CD14-positive monocyte (primary cell): ENCODE data around the gene TES. TPM values are rescaled to one million over a fixed set of nuclear protein-coding genes. Genes with fewer than 3 reads are reported as not detected.
A peak's percentile ranks its signal among the peaks of the same experiment; 100 is the strongest.

Source experiments
- DNase-seq, 3 donors: peaks; one replicate each; pipeline ENCODE4 v3.0.0-alpha.2; 2011 to 2022
- H2AFZ ChIP-seq: 2 replicates; pipeline ENCODE4 v1.6.0; 2012; ENCODE audit warnings: mild to moderate bottlenecking, low read depth, low read length, inconsistent platforms; ENCODE audit not compliant: insufficient read depth, poor library complexity, severe bottlenecking
- H3K27ac ChIP-seq, 2 donors: 1 replicate in 1 of 2; 2 replicates in 1 of 2; pipeline ENCODE4 v1.5.1; 2012 to 2013; ENCODE audit warnings: low read length in 2 of 2, control low read depth in 1 of 2, inconsistent platforms in 1 of 2, low read depth in 1 of 2, mild to moderate bottlenecking in 1 of 2
- H3K27me3 ChIP-seq, 2 donors: one replicate each; pipeline versions ENCODE4 v1.6.0 to v1.6.1; 2011 to 2013; ENCODE audit warnings: low read length in 2 of 2; ENCODE audit not compliant: control insufficient read depth in 2 of 2, insufficient read depth in 2 of 2
- H3K36me3 ChIP-seq, 2 donors: replicated peaks in 1 of 2; 1 replicate in 1 of 2; 2 replicates in 1 of 2; pipeline versions ENCODE4 v1.5.1 to v1.6.1; 2012 to 2013; ENCODE audit warnings: low read length in 2 of 2, control low read depth in 1 of 2, inconsistent platforms in 1 of 2, mild to moderate bottlenecking in 1 of 2; ENCODE audit not compliant: insufficient read depth in 2 of 2, control insufficient read depth in 1 of 2
- H3K4me1 ChIP-seq, 2 donors: 1 replicate in 1 of 2; 2 replicates in 1 of 2; pipeline versions ENCODE4 v1.5.1 to v1.6.1; 2012 to 2013; ENCODE audit warnings: low read length in 2 of 2, control low read depth in 1 of 2, inconsistent platforms in 1 of 2, mild to moderate bottlenecking in 1 of 2, moderate library complexity in 1 of 2; ENCODE audit not compliant: insufficient read depth in 2 of 2, control insufficient read depth in 1 of 2
- H3K4me2 ChIP-seq: replicated peaks from 2 replicates; pipeline ENCODE3; 2012; ENCODE audit warnings: low read length, moderate library complexity, mild to moderate bottlenecking; ENCODE audit not compliant: poor library complexity, severe bottlenecking; ENCODE audit errors: extremely low read depth
- H3K4me3 ChIP-seq, 3 experiments: fragments of 200-600 bp in 1 of 3; sonication (generic) in 1 of 3; replicated peaks in 1 of 3; 1 replicate in 2 of 3; 2 replicates in 1 of 3; pipeline ENCODE4 v1.5.1; 2011 to 2013; ENCODE audit warnings: low read length in 3 of 3, mild to moderate bottlenecking in 3 of 3, control low read depth in 2 of 3, low read depth in 2 of 3, inconsistent platforms in 1 of 3, moderate library complexity in 1 of 3
- H3K79me2 ChIP-seq: 2 replicates; pipeline ENCODE4 v1.6.0; 2012; ENCODE audit warnings: mild to moderate bottlenecking, control low read depth, inconsistent platforms, low read length, moderate library complexity; ENCODE audit not compliant: insufficient read depth
- H3K9ac ChIP-seq: 2 replicates; pipeline ENCODE4 v1.6.0; 2017; ENCODE audit warnings: low read length, mild to moderate bottlenecking; ENCODE audit not compliant: insufficient read depth, poor library complexity, severe bottlenecking
- H3K9me3 ChIP-seq, 2 donors: replicated peaks in 1 of 2; 1 replicate in 1 of 2; 2 replicates in 1 of 2; pipeline versions ENCODE4 v1.5.1 to v1.6.1; 2012 to 2013; ENCODE audit warnings: low read length in 2 of 2, control low read depth in 1 of 2; ENCODE audit not compliant: control insufficient read depth in 1 of 2, insufficient read depth in 1 of 2
- H4K20me1 ChIP-seq: 2 replicates; pipeline ENCODE4 v1.6.0; 2012; ENCODE audit warnings: mild to moderate bottlenecking, low read length, control low read depth, moderate library complexity; ENCODE audit not compliant: insufficient read depth
- H3K27ac Mint-ChIP-seq, 7 donors: one replicate each; pipeline ENCODE4 v1.8.0; 2020; ENCODE audit warnings: mild to moderate bottlenecking in 7 of 7, mixed read lengths in 7 of 7, moderate library complexity in 6 of 7, inconsistent platforms in 2 of 7
- H3K27me3 Mint-ChIP-seq, 3 donors: one replicate each; pipeline ENCODE4 v1.8.0; 2021 to 2022; ENCODE audit warnings: low read depth in 3 of 3, mild to moderate bottlenecking in 3 of 3, mixed read lengths in 3 of 3, moderate library complexity in 3 of 3, inconsistent platforms in 1 of 3
- H3K36me3 Mint-ChIP-seq, 2 donors: one replicate each; pipeline ENCODE4 v1.8.0; 2020; ENCODE audit warnings: mixed read lengths in 2 of 2, inconsistent platforms in 1 of 2, mild to moderate bottlenecking in 1 of 2
- H3K4me1 Mint-ChIP-seq: one replicate; pipeline ENCODE4 v1.8.0; 2020; ENCODE audit warnings: mild to moderate bottlenecking, mixed read lengths
- H3K4me3 Mint-ChIP-seq, 2 donors: one replicate each; pipeline ENCODE4 v1.8.0; 2020; ENCODE audit warnings: mild to moderate bottlenecking in 2 of 2, mixed read lengths in 2 of 2, moderate library complexity in 1 of 2
- H3K9me3 Mint-ChIP-seq, 7 donors: one replicate each; pipeline ENCODE4 v1.8.0; 2020 to 2022; ENCODE audit warnings: mixed read lengths in 7 of 7, mild to moderate bottlenecking in 6 of 7, moderate library complexity in 6 of 7, inconsistent platforms in 2 of 7
- WGBS: methylation state at CpG from one replicate; pipeline ENCODE4 v1.1.5; 2013; ENCODE audit warnings: missing lambda C conversion rate; ENCODE audit not compliant: insufficient coverage; 5-methylcytosine and 5-hydroxymethylcytosine counted together
- intact Hi-C, 2 donors: fragments of 100-400 bp; cut with micrococcal nuclease; formaldehyde crosslinking; loops; one replicate each; pipeline versions ENCODE4 v1.15.0 to v1.15.1; 2023
- polyA plus RNA-seq, 3 donors: library from polyadenylated mRNA; depleted of rRNA in 1 of 3; unstranded in 2 of 3; stranded (reverse) in 1 of 3; fragments of 300-500 nt in 2 of 3; fragments of >200 nt in 1 of 3; fragmentation: Illumina TruSeq in 2 of 3; gene quantifications; 1 replicate in 2 of 3; 2 replicates in 1 of 3; pipeline ENCODE4 v1.2.3, GENCODE V29; 2012 to 2021
- TF ChIP-seq, protein P1 (sequence below): fragments of 200-600 bp; IDR thresholded peaks from one replicate; pipeline ENCODE4 v1.8.0; 2022; ENCODE audit warnings: antibody characterized with exemption, mild to moderate bottlenecking

The TES gene
- polyA plus RNA-seq, 3 donors = 61.7 to 104 (median 89.0) TPM

- peaks cover 50% of the 10 kb centered on the region for H3K4me1 Mint-ChIP-seq
- H3K79me2 ChIP-seq = peaks cover 66% of the 10 kb centered on the region
These were observed 1.7 kb downstream of the TES start for GRCh38 chr7:116211913-116212596.

DNA sequence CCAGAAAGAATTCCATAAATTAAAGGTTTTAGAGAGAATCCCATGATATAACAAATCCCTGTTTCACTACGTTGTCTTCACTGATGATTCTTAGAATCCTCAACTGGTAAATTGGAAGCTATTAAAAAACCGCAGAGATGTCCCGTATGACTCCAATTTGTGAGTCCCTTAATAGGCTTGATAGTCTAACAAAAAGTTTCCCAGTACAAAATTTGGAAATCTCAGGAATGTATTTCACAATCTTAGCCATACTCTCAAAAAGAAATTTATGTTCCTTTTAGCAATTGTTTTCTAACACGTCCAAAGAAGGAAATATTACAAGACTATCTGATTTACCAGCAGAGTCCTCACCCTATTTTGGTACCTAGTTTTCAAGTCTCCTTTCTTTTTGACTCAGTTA, 2.5 kb downstream of the TES start:
- H4K20me1 ChIP-seq = peaks cover 61% of the 10 kb centered on the region
- H3K36me3 Mint-ChIP-seq = peaks cover 4 to 6% of the 10 kb centered on the region in 2 donors
- H3K4me1 Mint-ChIP-seq = peaks cover 57% of the 10 kb centered on the region
- peaks cover 0 to 2% (median 1%) of the 10 kb centered on the region in 3 donors for H3K27me3 Mint-ChIP-seq
- peak overlapping the region in 6 of 7 donors; percentile 22 to 99 (median 98) for H3K27ac Mint-ChIP-seq
- no peaks in the 10 kb centered on the region for H3K27me3 ChIP-seq
- peak in 2 of 3 donors; percentile 30 to 34 for DNase-seq
- no peaks in the 10 kb centered on the region for H3K9me3 ChIP-seq
- H3K27ac ChIP-seq = peak overlapping the region in 1 of 2 donors; percentile 96
- H3K4me1 ChIP-seq = peaks cover 47 to 70% of the 10 kb centered on the region in 2 donors
- H3K36me3 ChIP-seq = no peaks in the 10 kb centered on the region
- peaks cover 74% of the 10 kb centered on the region for H3K79me2 ChIP-seq
- H3K4me3 Mint-ChIP-seq = peak overlapping the region; percentile 91 to 92
- H3K9ac ChIP-seq = peak overlapping the region; percentile 99
- peak overlapping the region; percentile 56 to 92 (median 83) for H3K4me3 ChIP-seq
- H3K4me2 ChIP-seq = peak overlapping the region; percentile 78
- intact Hi-C loops = loop anchor here in 1 of 2 donors (10.0 kb wide), 2 partner anchors 188 to 1288 kb away; partner anchors contain the start of gene MDFIC
- H2AFZ ChIP-seq = no peak overlapping the region
- H3K9me3 Mint-ChIP-seq = peaks cover 0 to 2% (median 0%) of the 10 kb centered on the region in 7 donors
- TF ChIP-seq, protein P1, sequence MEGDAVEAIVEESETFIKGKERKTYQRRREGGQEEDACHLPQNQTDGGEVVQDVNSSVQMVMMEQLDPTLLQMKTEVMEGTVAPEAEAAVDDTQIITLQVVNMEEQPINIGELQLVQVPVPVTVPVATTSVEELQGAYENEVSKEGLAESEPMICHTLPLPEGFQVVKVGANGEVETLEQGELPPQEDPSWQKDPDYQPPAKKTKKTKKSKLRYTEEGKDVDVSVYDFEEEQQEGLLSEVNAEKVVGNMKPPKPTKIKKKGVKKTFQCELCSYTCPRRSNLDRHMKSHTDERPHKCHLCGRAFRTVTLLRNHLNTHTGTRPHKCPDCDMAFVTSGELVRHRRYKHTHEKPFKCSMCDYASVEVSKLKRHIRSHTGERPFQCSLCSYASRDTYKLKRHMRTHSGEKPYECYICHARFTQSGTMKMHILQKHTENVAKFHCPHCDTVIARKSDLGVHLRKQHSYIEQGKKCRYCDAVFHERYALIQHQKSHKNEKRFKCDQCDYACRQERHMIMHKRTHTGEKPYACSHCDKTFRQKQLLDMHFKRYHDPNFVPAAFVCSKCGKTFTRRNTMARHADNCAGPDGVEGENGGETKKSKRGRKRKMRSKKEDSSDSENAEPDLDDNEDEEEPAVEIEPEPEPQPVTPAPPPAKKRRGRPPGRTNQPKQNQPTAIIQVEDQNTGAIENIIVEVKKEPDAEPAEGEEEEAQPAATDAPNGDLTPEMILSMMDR = no peak
- no CpG with 5 or more reads among the region's 4 CpGs for WGBS

More at GRCh38 chr7:116211913-116212596, 1.7 kb downstream of the TES start:
- Mint-ChIP-seq H3K4me3 (peak overlapping the region; percentile 91 to 92), H3K36me3 (peaks cover 4 to 6% of the 10 kb centered on the region in 2 donors), H3K9me3 (peaks cover 0 to 2% (median 0%) of the 10 kb centered on the region in 7 donors), H3K27ac (peak overlapping the region; percentile 97 to 100 (median 98)), H3K27me3 (peaks cover 0 to 2% (median 1%) of the 10 kb centered on the region in 3 donors)
- Histone ChIP-seq H3K9me3 (no peaks in the 10 kb centered on the region), H3K27ac (peak overlapping the region; percentile 96), H3K4me1 (peaks cover 44 to 61% of the 10 kb centered on the region in 2 donors), H4K20me1 (peaks cover 53% of the 10 kb centered on the region), H3K4me2 (peak overlapping the region; percentile 78), H3K36me3 (no peaks in the 10 kb centered on the region), H2AFZ (no peak overlapping the region), H3K27me3 (no peaks in the 10 kb centered on the region), H3K9ac (peak overlapping the region; percentile 99), H3K4me3 (peak overlapping the region; percentile 56 to 92 (median 83))
- DNase-seq = peak in 2 of 3 donors; percentile 45 to 51
- WGBS = 0% methylated on average over 3 of the region's 7 CpGs
- TF ChIP-seq, protein P1 = no peak
- intact Hi-C loops = loop anchor here in 1 of 2 donors (10.0 kb wide), 2 partner anchors 187 to 1287 kb away; partner anchors contain the start of gene MDFIC
